Mucosa of descending colon (tissue), 3 donors: ENCODE results near the gene LAMA3. TPM values are rescaled to one million over a fixed set of nuclear protein-coding genes. Genes with fewer than 3 reads are reported as not detected.
A peak's percentile ranks its signal among the peaks of the same experiment; 100 is the strongest.

Source experiments
- ATAC-seq: fragments of 200-7000 bp; cut with Tn5 transposase; one replicate; pipeline ENCODE4 v1.9.1; 2020; ENCODE audit warnings: mild to moderate bottlenecking, moderate library complexity
- DNase-seq, 3 donors: peaks; one replicate each; pipeline ENCODE4 v3.0.0-alpha.2; 2020
- H3K36me3 ChIP-seq: fragments of 200-600 bp; one replicate; pipeline ENCODE4 v1.8.0; 2021; ENCODE audit warnings: low read depth, mild to moderate bottlenecking
- H3K4me1 ChIP-seq: fragments of 200-600 bp; one replicate; pipeline ENCODE4 v1.8.0; 2021; ENCODE audit warnings: low read depth, mild to moderate bottlenecking
- H3K4me3 ChIP-seq: fragments of 200-600 bp; one replicate; pipeline ENCODE4 v1.8.0; 2021; ENCODE audit warnings: mild to moderate bottlenecking
- H3K9me3 ChIP-seq: fragments of 200-600 bp; one replicate; pipeline ENCODE4 v1.8.0; 2021; ENCODE audit warnings: mild to moderate bottlenecking
- CTCF ChIP-seq: fragments of 200-600 bp; IDR thresholded peaks from one replicate; pipeline ENCODE4 v1.8.0; 2022; ENCODE audit warnings: antibody characterized with exemption, mild to moderate bottlenecking
- intact Hi-C, 2 donors: fragments of 100-400 bp; cut with DNase I in 1 of 2; cut with micrococcal nuclease in 1 of 2; formaldehyde crosslinking; loops; one replicate each; pipeline versions ENCODE4 v1.11.0 to v1.11.1; 2022; cut with DNase I, micrococcal nuclease
- total RNA-seq, 3 donors: library from RNA; stranded (reverse); fragmentation: NEBNext Ultra II Directional in 2 of 3; extraction: Animal tissue kit (Norgen Biotek cat#: 25700) in 2 of 3; gene quantifications; one replicate each; pipeline versions ENCODE4 v1.2.1 to v1.2.4, GENCODE V29; 2021 to 2023
- donor health status: DM: no; HTN: no; CAD: no; lungs with moderate emphysema.
- donor health status: DM: no; HTN: no; CAD: no.
- donor health status: DM: no; HTN: yes; CAD: no.

Gene LAMA3
- total RNA-seq, 3 donors from 2014 or later: 29.0 to 62.0 (median 49.0) TPM

GRCh38 chr18:23645568-23646175 is 43.6 kb upstream of the LAMA3 start:
- no peaks in the 10 kb centered on the region for H3K4me1 ChIP-seq
- H3K4me3 ChIP-seq: no peak overlapping the region
- no peaks in the 10 kb centered on the region for H3K9me3 ChIP-seq
- no peak for DNase-seq
- no peak for ATAC-seq
- intact Hi-C loops: no loop called here
- TF ChIP-seq CTCF: no peak
- H3K36me3 ChIP-seq: no peaks in the 10 kb centered on the region

GRCh38 chr18:23646282-23646681 is 43.0 kb upstream of the LAMA3 start:
- Histone ChIP-seq H3K9me3 (no peaks in the 10 kb centered on the region), H3K4me1 (peaks cover 4% of the 10 kb centered on the region), H3K4me3 (no peak overlapping the region), H3K36me3 (no peaks in the 10 kb centered on the region)
- no peak for TF ChIP-seq CTCF
- intact Hi-C loops: no loop called here
- no peak for DNase-seq
- no peak for ATAC-seq

- H3K9me3 ChIP-seq: no peaks in the 10 kb centered on the region
- ATAC-seq (no peak), DNase-seq (no peak)
- H3K4me3 ChIP-seq: no peak overlapping the region
- H3K4me1 ChIP-seq: peaks cover 8% of the 10 kb centered on the region
- TF ChIP-seq CTCF: no peak
- intact Hi-C loops: no loop called here
- no peaks in the 10 kb centered on the region for H3K36me3 ChIP-seq
These were observed 40.8 kb upstream of the LAMA3 start for GRCh38 chr18:23648456-23648855.

- no peaks in the 10 kb centered on the region for H3K9me3 ChIP-seq
- TF ChIP-seq CTCF: no peak
- no peaks in the 10 kb centered on the region for H3K36me3 ChIP-seq
- H3K4me3 ChIP-seq: no peak overlapping the region
- intact Hi-C loops: no loop called here
- H3K4me1 ChIP-seq: peaks cover 8% of the 10 kb centered on the region
- DNase-seq (no peak), ATAC-seq (no peak)
These were observed 40.2 kb upstream of the LAMA3 start for GRCh38 chr18:23648940-23649607.

GRCh38 chr18:23650968-23651927 is 38.0 kb upstream of the LAMA3 start:
- no peaks in the 10 kb centered on the region for H3K9me3 ChIP-seq
- no peak for DNase-seq
- H3K4me1 ChIP-seq: peaks cover 8% of the 10 kb centered on the region
- no peak for TF ChIP-seq CTCF
- peak; percentile 75 for ATAC-seq
- intact Hi-C loops: no loop called here
- no peak overlapping the region for H3K4me3 ChIP-seq
- no peaks in the 10 kb centered on the region for H3K36me3 ChIP-seq
